Neutrophil (primary cell): ENCODE measurements around the gene ITGAX.
"Not testable (repeated sequence)": the region's sequence is repeated elsewhere in the genome, so short reads cannot be mapped to it uniquely, and the experiment has no call there.

ENCODE experiments used
- H3K27ac ChIP-seq: fragments of 200-600 bp; sonication (generic); 2 replicates; pipeline ENCODE4 v1.5.1; 2016; ENCODE audit warnings: mild to moderate bottlenecking, moderate library complexity
- H3K27me3 ChIP-seq: fragments of 200-600 bp; sonication (generic); 2 replicates; pipeline ENCODE4 v1.6.0; 2016; ENCODE audit warnings: mild to moderate bottlenecking
- H3K36me3 ChIP-seq: fragments of 200-600 bp; sonication (generic); 2 replicates; pipeline ENCODE4 v1.5.1; 2017
- H3K4me1 ChIP-seq, 2 experiments: fragments of 200-600 bp in 1 of 2; sonication (generic) in 1 of 2; 1 replicate in 1 of 2; 2 replicates in 1 of 2; pipeline versions ENCODE4 v1.5.1 to v1.6.1; 2013 to 2016; ENCODE audit warnings: low read depth in 1 of 2, low read length in 1 of 2, mild to moderate bottlenecking in 1 of 2, moderate library complexity in 1 of 2; ENCODE audit not compliant: control insufficient read depth in 1 of 2, insufficient read depth in 1 of 2
- H3K4me3 ChIP-seq, 2 experiments: fragments of 200-600 bp in 1 of 2; sonication (generic) in 1 of 2; 1 replicate in 1 of 2; 2 replicates in 1 of 2; pipeline ENCODE4 v1.5.1; 2013 to 2016; ENCODE audit warnings: low read depth in 1 of 2, low read length in 1 of 2, mild to moderate bottlenecking in 1 of 2, moderate library complexity in 1 of 2
- H3K9me3 ChIP-seq: fragments of 200-600 bp; sonication (generic); 2 replicates; pipeline ENCODE4 v1.5.1; 2016
- CTCF ChIP-seq: fragments of 200-600 bp; sonication (generic); IDR thresholded peaks from 2 replicates; pipeline ENCODE4 v1.5.1; 2016; ENCODE audit warnings: antibody characterized with exemption

ITGAX gene

GRCh38 chr16:31331807-31332301 lies 23.1 kb upstream of the ITGAX start:
- H3K27me3 ChIP-seq: no peaks in the 10 kb centered on the region
- TF ChIP-seq CTCF: no peak
- no peak overlapping the region for H3K4me3 ChIP-seq
- peaks cover 0 to 6% of the 10 kb centered on the region in 2 experiments for H3K4me1 ChIP-seq
- H3K27ac ChIP-seq: peak overlapping the region; percentile 76
- H3K36me3 ChIP-seq: peaks cover 64% of the 10 kb centered on the region
- H3K9me3 ChIP-seq: no peaks in the 10 kb centered on the region

GRCh38 chr16:31332544-31332943 lies 22.4 kb upstream of the ITGAX start:
- TF ChIP-seq CTCF: no peak
- no peaks in the 10 kb centered on the region for H3K9me3 ChIP-seq
- H3K4me1 ChIP-seq: peaks cover 0 to 6% of the 10 kb centered on the region in 2 experiments
- no peak overlapping the region for H3K4me3 ChIP-seq
- peaks cover 57% of the 10 kb centered on the region for H3K36me3 ChIP-seq
- peak overlapping the region; percentile 76 for H3K27ac ChIP-seq
- no peaks in the 10 kb centered on the region for H3K27me3 ChIP-seq

GRCh38 chr16:31333686-31334649 lies 21.0 kb upstream of the ITGAX start:
- H3K4me3 ChIP-seq: no peak overlapping the region
- no peaks in the 10 kb centered on the region for H3K27me3 ChIP-seq

GRCh38 chr16:31334934-31335333 lies 20.0 kb upstream of the ITGAX start:
- Histone ChIP-seq H3K36me3 (peaks cover 33% of the 10 kb centered on the region), H3K4me3 (no peak overlapping the region), H3K27me3 (no peaks in the 10 kb centered on the region), H3K9me3 (no peaks in the 10 kb centered on the region), H3K27ac (peak overlapping the region; percentile 35), H3K4me1 (peaks cover 0 to 6% of the 10 kb centered on the region in 2 experiments)
- no peak for TF ChIP-seq CTCF

More at GRCh38 chr16:31333686-31334649, 21.0 kb upstream of the ITGAX start:
- Histone ChIP-seq H3K4me1 (peaks cover 0 to 6% of the 10 kb centered on the region in 2 experiments), H3K36me3 (peaks cover 42% of the 10 kb centered on the region), H3K9me3 (no peaks in the 10 kb centered on the region), H3K27ac (peak overlapping the region; percentile 76)
- peak; percentile 34 for TF ChIP-seq CTCF

GRCh38 chr16:31335431-31335830 lies 19.5 kb upstream of the ITGAX start:
- Histone ChIP-seq H3K27ac (peak overlapping the region; percentile 35), H3K9me3 (no peaks in the 10 kb centered on the region), H3K27me3 (no peaks in the 10 kb centered on the region), H3K4me1 (peaks cover 0 to 6% of the 10 kb centered on the region in 2 experiments), H3K4me3 (no peak overlapping the region), H3K36me3 (peaks cover 28% of the 10 kb centered on the region)
- no peak for TF ChIP-seq CTCF

- H3K4me3 ChIP-seq, H3K27me3 ChIP-seq, H3K4me1 ChIP-seq, H3K36me3 ChIP-seq, H3K27ac ChIP-seq, H3K9me3 ChIP-seq: not testable (repeated sequence)
Measured at GRCh38 chr16:31338166-31338685, 16.8 kb upstream of the ITGAX start.
